Effector memory CD8-positive, alpha-beta T cell (primary cell): Measurements from ENCODE around the gene AADAC.
A peak's percentile ranks its signal among the peaks of the same experiment; 100 is the strongest.

Experiments used
- ATAC-seq: fragments of 150-1000 bp; cut with Tn5 transposase; replicated peaks from 2 replicates; pipeline ENCODE4 v1.10.0; 2021; ENCODE audit warnings: mild to moderate bottlenecking, moderate library complexity
- DNase-seq, 3 experiments: peaks; one replicate each; pipeline ENCODE4 v3.0.0; 2021
- H3K27ac Mint-ChIP-seq, 2 donors: one replicate each; pipeline ENCODE4 v1.8.0; 2022; ENCODE audit warnings: mild to moderate bottlenecking in 2 of 2, mixed read lengths in 2 of 2, moderate library complexity in 2 of 2
- H3K27me3 Mint-ChIP-seq, 2 donors: one replicate each; pipeline ENCODE4 v1.8.0; 2022; ENCODE audit warnings: mixed read lengths in 2 of 2
- H3K36me3 Mint-ChIP-seq: one replicate; pipeline ENCODE4 v1.8.0; 2022; ENCODE audit warnings: mild to moderate bottlenecking, moderate library complexity, mixed read lengths; ENCODE audit not compliant: insufficient read depth
- H3K4me1 Mint-ChIP-seq, 2 donors: one replicate each; pipeline ENCODE4 v1.8.0; 2022; ENCODE audit warnings: low read depth in 2 of 2, mixed read lengths in 2 of 2
- H3K4me3 Mint-ChIP-seq, 2 donors: one replicate each; pipeline ENCODE4 v1.8.0; 2022; ENCODE audit warnings: mild to moderate bottlenecking in 2 of 2, mixed read lengths in 2 of 2, moderate library complexity in 2 of 2
- H3K9me3 Mint-ChIP-seq, 2 donors: one replicate each; pipeline ENCODE4 v1.8.0; 2022; ENCODE audit warnings: mixed read lengths in 2 of 2

Gene AADAC

DNA sequence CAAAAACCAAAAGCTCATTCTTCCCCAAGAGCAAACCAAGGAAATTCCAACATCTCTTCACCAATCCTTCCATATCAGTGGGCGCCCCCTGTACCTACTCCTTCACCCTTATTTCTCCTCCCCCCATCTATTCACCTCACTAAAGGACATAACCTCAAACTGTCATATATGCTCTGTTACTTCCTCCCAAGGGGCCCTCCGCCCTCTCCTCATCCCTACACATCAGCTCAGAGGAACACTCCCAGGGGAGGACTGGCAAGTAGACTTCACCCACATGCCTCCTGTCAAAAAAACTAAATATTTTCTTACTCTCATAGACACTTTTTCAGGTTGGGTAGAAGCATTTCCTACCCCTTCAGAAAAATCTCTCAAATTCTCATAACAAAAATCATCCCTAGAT is 2.4 kb upstream of the AADAC start:
- H3K27me3 Mint-ChIP-seq, result peaks cover 17 to 22% of the 10 kb centered on the region in 2 donors
- H3K4me3 Mint-ChIP-seq, result no peak overlapping the region
- DNase-seq, result no peak
- H3K9me3 Mint-ChIP-seq, result peaks cover 8 to 18% of the 10 kb centered on the region in 2 donors
- no peaks in the 10 kb centered on the region for H3K36me3 Mint-ChIP-seq
- ATAC-seq, result no peak
- no peaks in the 10 kb centered on the region for H3K4me1 Mint-ChIP-seq
- H3K27ac Mint-ChIP-seq, result no peak overlapping the region

DNA sequence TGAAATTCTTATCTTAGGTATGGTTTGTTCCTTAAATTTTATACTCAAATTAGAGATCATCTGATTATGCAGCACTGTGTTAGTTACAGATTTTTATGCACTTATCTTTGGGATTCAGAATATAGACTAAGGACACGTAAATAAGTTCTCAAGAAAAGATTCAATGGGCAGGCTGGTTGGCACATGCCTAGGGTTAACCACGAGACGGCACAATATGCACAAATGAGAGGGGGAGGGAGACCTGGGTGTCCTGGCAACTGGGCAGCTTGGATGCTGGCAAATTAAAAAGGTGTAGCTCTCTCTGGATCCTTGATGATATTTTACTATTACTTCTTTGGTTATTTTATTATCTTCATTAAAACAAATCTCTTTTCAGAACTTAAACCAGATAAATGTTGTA is 672 bp downstream of the AADAC start:
- H3K27ac Mint-ChIP-seq, result no peak overlapping the region
- no peak for DNase-seq
- H3K36me3 Mint-ChIP-seq, result no peaks in the 10 kb centered on the region
- no peak for ATAC-seq
- peaks cover 14 to 16% of the 10 kb centered on the region in 2 donors for H3K27me3 Mint-ChIP-seq
- H3K4me3 Mint-ChIP-seq, result no peak overlapping the region
- no peaks in the 10 kb centered on the region for H3K4me1 Mint-ChIP-seq
- no peaks in the 10 kb centered on the region for H3K9me3 Mint-ChIP-seq

GRCh38 chr3:151816091-151816604 is 2.2 kb downstream of the AADAC start:
- no peak overlapping the region for H3K4me3 Mint-ChIP-seq
- no peak overlapping the region for H3K27ac Mint-ChIP-seq
- H3K36me3 Mint-ChIP-seq, result no peaks in the 10 kb centered on the region
- H3K4me1 Mint-ChIP-seq, result no peaks in the 10 kb centered on the region
- H3K27me3 Mint-ChIP-seq, result peaks cover 14 to 16% of the 10 kb centered on the region in 2 donors
- DNase-seq (no peak), ATAC-seq (no peak)
- H3K9me3 Mint-ChIP-seq, result no peaks in the 10 kb centered on the region

DNA sequence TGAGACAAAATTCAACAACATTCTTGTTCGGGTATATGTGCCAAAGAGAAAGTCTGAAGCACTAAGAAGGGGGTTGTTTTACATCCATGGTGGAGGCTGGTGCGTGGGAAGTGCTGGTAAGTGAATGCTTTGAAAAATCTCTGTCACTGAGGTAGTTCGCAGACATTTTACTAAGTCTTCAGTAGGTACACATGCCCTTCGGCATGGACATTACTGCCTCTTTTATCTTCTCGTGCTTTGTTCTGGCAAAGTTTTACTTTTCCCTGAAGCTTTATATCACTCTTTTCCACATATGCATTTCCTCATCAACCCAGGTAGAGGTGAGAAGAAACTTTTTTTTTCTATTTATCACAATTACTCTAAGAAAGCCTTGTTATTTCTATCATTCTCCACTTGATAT is 3.6 kb downstream of the AADAC start:
- DNase-seq (no peak), ATAC-seq (no peak)
- no peak overlapping the region for H3K4me3 Mint-ChIP-seq
- no peaks in the 10 kb centered on the region for H3K36me3 Mint-ChIP-seq
- no peak overlapping the region for H3K27ac Mint-ChIP-seq
- H3K4me1 Mint-ChIP-seq, result no peaks in the 10 kb centered on the region
- peaks cover 14 to 16% of the 10 kb centered on the region in 2 donors for H3K27me3 Mint-ChIP-seq
- H3K9me3 Mint-ChIP-seq, result no peaks in the 10 kb centered on the region

DNA sequence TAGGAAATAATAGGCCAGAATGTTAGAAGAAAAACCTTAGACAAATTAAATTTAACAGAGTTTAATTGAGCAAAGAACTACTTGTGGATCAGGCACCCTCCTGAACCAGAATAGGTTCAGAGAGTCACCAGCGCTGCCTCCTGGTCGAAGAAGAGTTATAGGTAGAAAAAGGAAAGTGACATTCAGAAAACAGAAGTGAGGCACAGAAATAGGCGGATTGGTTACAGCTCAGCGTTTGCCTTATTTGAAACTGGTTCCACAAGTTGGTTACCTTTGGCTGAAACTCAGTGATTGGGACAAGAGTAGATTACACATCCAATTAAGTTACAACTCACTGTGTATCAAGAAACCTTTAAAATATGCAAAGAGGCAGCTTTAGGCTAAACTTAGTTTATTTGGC is 4.4 kb downstream of the AADAC start:
- no peaks in the 10 kb centered on the region for H3K4me1 Mint-ChIP-seq
- ATAC-seq, result no peak
- H3K36me3 Mint-ChIP-seq, result no peaks in the 10 kb centered on the region
- no peak overlapping the region for H3K27ac Mint-ChIP-seq
- DNase-seq, result no peak
- H3K9me3 Mint-ChIP-seq, result no peaks in the 10 kb centered on the region
- peaks cover 14 to 16% of the 10 kb centered on the region in 2 donors for H3K27me3 Mint-ChIP-seq
- no peak overlapping the region for H3K4me3 Mint-ChIP-seq

DNA sequence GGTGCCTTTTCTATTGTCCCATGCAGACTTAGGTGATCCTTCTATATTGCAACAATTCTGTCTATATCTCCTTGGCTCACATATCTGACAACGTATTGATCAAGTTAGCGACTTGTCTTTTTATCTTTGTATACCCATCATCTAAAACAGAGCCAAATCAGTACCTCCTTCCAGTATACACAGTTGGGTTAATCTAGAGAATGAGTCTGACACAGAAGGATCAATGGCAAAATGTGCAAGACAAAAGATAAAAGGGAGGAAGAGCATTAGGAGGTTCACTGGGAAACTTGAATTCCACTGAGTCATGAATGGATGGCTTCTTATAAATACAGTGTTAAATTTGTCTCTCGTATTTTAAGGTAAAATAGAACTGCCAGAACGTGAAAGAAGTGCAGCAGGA is 6.0 kb downstream of the AADAC start:
- Mint-ChIP-seq H3K4me1 (no peaks in the 10 kb centered on the region), H3K4me3 (no peak overlapping the region), H3K27me3 (peaks cover 14 to 16% of the 10 kb centered on the region in 2 donors), H3K9me3 (no peaks in the 10 kb centered on the region), H3K36me3 (no peaks in the 10 kb centered on the region), H3K27ac (no peak overlapping the region)
- ATAC-seq (no peak), DNase-seq (no peak)

DNA sequence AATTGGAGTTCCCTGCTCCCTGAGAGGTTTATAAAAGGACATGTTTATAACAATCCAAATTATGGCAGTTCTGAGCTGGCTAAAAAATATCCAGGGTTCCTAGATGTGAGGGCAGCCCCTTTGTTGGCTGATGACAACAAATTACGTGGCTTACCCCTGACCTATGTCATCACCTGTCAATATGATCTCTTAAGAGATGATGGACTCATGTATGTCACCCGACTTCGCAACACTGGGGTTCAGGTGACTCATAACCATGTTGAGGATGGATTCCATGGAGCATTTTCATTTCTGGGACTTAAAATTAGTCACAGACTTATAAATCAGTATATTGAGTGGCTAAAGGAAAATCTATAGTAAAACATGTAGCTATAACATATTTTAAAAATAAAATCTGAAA is 13.9 kb downstream of the AADAC start:
- ATAC-seq (no peak), DNase-seq (no peak)
- Mint-ChIP-seq H3K4me3 (no peak overlapping the region), H3K9me3 (no peaks in the 10 kb centered on the region), H3K27ac (no peak overlapping the region), H3K36me3 (no peaks in the 10 kb centered on the region), H3K27me3 (peaks cover 19 to 52% of the 10 kb centered on the region in 2 donors), H3K4me1 (no peaks in the 10 kb centered on the region)

DNA sequence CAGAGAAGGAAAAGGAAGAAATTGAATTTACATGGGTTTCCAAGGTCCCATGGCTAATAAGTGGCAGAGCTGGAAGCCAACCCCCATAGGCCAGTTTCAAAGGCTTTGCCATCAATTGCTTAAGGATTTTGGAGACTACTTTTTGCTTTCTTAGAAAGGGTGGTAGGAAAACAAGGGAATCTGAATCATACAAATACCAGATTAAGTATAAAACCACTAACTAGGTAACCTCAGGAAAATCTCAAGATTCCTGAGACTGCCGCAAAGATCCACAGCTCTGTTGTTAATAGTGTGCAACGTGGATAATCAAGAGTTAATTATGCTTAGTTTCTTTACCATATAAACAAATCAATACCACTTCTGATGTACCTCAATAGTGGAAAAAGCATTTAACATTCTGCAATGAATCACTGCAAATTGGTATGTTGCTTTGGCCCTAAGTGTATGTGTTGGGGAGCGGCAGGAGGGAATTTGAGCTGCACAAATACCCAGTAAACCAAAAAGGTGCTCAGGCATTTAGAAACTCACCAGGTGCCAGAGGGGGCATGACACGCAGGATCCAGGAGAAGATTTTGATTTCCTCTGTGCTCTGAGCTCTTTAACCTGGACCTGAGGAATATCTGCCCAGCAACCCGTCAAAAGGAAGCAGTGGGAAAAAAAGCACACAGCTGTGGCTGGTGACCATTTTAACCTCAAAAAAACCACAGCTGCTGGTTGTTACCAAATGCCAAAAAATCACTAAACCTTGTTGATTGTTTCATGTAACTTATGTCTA is 22.0 kb downstream of the AADAC start:
- no peak for DNase-seq
- H3K4me1 Mint-ChIP-seq, result no peaks in the 10 kb centered on the region
- H3K4me3 Mint-ChIP-seq, result no peak overlapping the region
- H3K9me3 Mint-ChIP-seq, result no peaks in the 10 kb centered on the region
- H3K27me3 Mint-ChIP-seq, result peaks cover 18 to 49% of the 10 kb centered on the region in 2 donors
- ATAC-seq, result no peak
- no peak overlapping the region for H3K27ac Mint-ChIP-seq
- no peaks in the 10 kb centered on the region for H3K36me3 Mint-ChIP-seq

DNA sequence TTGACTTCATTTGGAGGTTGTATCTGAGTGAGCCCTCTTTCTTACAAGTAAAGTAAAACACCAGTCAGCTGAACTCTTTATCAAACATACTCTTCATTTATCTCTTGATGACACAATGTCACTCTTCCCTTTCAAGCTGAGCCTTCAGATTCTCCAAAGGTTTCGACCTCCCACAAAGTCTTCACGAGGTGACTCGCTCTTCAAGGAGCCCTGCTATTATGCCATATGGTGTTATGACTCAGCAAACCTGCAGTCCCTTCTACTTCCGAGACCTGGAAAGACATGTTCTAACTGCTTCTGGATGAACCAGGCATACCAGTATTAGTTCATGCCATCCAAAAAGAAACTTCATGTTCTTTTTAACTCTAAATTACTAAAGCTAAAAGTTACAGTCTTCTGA is 23.1 kb downstream of the AADAC start:
- ATAC-seq, result no peak
- H3K27me3 Mint-ChIP-seq, result peaks cover 18 to 39% of the 10 kb centered on the region in 2 donors
- no peak for DNase-seq

DNA sequence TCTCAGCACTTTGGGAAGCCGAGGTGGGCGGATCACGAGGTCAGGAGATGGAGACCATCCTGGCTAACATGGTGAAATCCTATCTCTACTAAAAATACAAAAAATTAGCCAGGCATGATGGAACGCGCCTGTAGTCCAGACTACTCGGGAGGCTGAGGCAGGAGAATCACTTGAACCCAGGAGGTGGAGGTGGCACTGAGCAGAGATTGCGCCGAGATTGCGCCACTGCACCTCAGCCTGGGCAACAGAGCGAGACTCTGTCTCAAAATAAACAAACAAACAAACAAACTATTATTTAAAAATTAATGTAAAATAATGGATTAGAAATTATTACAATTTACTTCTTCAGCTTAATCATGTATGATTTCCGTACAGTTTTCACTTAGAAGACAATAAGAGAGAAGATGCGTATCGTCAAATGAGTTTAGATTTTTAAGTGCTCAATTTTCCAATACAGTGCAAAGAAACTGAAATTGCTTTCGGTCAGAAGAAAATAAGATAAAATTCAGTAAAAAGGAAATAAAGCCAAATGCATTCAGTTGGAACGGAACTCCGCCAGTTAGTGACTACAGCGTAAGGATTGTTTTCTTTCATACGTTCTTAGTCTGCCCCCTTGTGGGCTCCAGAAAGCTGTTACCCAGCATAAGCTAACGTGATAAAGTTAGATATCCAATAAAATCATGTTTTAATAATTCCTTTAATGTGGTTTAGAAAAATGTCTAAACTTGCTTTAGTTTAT is 24.8 kb downstream of the AADAC start:
- H3K36me3 Mint-ChIP-seq, result no peaks in the 10 kb centered on the region
- H3K9me3 Mint-ChIP-seq, result no peaks in the 10 kb centered on the region
- DNase-seq, result peak; percentile 1 to 13 (median 8)
- no peaks in the 10 kb centered on the region for H3K4me1 Mint-ChIP-seq
- H3K27ac Mint-ChIP-seq, result no peak overlapping the region
- no peak overlapping the region for H3K4me3 Mint-ChIP-seq
- H3K27me3 Mint-ChIP-seq, result peaks cover 12 to 22% of the 10 kb centered on the region in 2 donors
- peak; percentile 51 for ATAC-seq

More for the DNA sequence above, 23.1 kb downstream of the AADAC start:
- Mint-ChIP-seq H3K4me3 (no peak overlapping the region), H3K9me3 (no peaks in the 10 kb centered on the region), H3K36me3 (no peaks in the 10 kb centered on the region), H3K27ac (no peak overlapping the region), H3K4me1 (no peaks in the 10 kb centered on the region)

- DNase-seq, result no peak
- Mint-ChIP-seq H3K27ac (no peak overlapping the region), H3K4me3 (no peak overlapping the region), H3K27me3 (peaks cover 10 to 17% of the 10 kb centered on the region in 2 donors), H3K4me1 (no peaks in the 10 kb centered on the region), H3K9me3 (no peaks in the 10 kb centered on the region), H3K36me3 (no peaks in the 10 kb centered on the region)
- no peak for ATAC-seq
Measured at GRCh38 chr3:151839313-151839631, 25.4 kb downstream of the AADAC start.

- H3K4me1 Mint-ChIP-seq, result no peaks in the 10 kb centered on the region
- H3K27ac Mint-ChIP-seq, result no peak overlapping the region
- no peaks in the 10 kb centered on the region for H3K9me3 Mint-ChIP-seq
- ATAC-seq, result no peak
- H3K27me3 Mint-ChIP-seq, result peaks cover 14 to 15% of the 10 kb centered on the region in 2 donors
- H3K36me3 Mint-ChIP-seq, result no peaks in the 10 kb centered on the region
- H3K4me3 Mint-ChIP-seq, result no peak overlapping the region
- no peak for DNase-seq
Measured at GRCh38 chr3:151841801-151842200, 27.9 kb downstream of the AADAC start.

DNA sequence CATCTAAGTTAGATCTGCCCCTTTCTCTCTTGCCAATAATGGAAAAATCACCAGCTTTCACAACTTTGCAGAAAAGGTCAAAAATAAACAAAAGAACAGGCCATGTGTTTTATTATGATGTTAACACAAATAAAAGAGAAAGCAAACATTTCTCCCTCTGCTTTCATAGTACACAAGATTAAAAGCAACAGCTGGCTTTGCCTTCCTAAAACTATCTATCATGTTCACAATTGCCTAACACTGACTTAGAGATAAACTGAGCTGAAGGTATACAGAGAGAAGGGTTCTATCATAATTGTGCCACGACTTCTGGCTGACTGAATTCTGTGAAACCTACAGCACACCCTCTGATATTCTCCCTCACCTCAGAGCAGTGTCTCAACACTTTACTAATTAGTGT is 29.4 kb downstream of the AADAC start:
- Mint-ChIP-seq H3K4me1 (no peaks in the 10 kb centered on the region), H3K4me3 (no peak overlapping the region), H3K27me3 (peaks cover 20 to 21% of the 10 kb centered on the region in 2 donors), H3K36me3 (no peaks in the 10 kb centered on the region), H3K27ac (no peak overlapping the region), H3K9me3 (no peaks in the 10 kb centered on the region)
- DNase-seq, result no peak
- ATAC-seq, result no peak

DNA sequence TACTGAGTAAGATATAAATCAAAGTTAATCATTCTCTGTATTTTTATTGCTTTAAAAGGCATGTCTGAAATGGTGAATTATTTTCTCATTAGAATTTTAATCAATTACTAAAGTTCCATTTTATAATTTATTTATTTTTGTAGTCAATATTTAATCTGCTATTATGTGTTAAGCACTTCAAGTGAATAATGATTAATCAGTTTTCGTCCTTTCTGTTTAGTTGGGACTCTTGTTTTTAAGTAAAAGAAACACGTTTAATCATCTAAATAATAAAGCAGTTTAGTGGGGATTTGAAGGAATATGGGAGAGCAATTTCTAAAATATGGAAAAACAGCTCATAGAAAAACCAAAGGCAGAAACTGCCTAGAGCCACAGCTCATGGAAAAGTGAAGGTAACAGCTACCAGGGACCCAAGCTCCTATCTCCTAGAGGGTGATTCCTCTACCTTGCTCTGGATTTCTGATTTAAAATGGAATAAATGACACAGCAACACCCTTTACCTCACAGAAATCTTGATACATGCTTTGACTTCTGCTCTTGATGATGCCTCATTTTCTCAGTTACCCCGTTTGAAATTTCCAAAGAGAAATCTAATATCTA is 31.5 kb downstream of the AADAC start:
- H3K27ac Mint-ChIP-seq, result no peak overlapping the region
- DNase-seq (no peak), ATAC-seq (no peak)
- H3K27me3 Mint-ChIP-seq, result peaks cover 22 to 33% of the 10 kb centered on the region in 2 donors
- no peaks in the 10 kb centered on the region for H3K36me3 Mint-ChIP-seq
- no peak overlapping the region for H3K4me3 Mint-ChIP-seq
- peaks cover 2 to 8% of the 10 kb centered on the region in 2 donors for H3K9me3 Mint-ChIP-seq
- H3K4me1 Mint-ChIP-seq, result no peaks in the 10 kb centered on the region
